GM23338 (cell line): ENCODE results near the gene H2AZ2. TPM values are rescaled to one million over a fixed set of nuclear protein-coding genes. Genes with fewer than 3 reads are reported as not detected.

Source experiments
- ATAC-seq: fragments of 200-7000 bp; cut with Tn5 transposase; 3 replicates; pipeline ENCODE4 v1.9.1; 2020
- DNase-seq: peaks from one replicate; pipeline ENCODE4 v3.0.0-alpha.2; 2015; ENCODE audit warnings: low spot score
- H2AFZ ChIP-seq: fragments of 200-600 bp; sonication (generic); 2 replicates; pipeline ENCODE4 v1.8.0; 2016; ENCODE audit warnings: antibody characterized with exemption, mild to moderate bottlenecking, moderate library complexity
- H3F3A ChIP-seq: fragments of 200-600 bp; sonication (generic); replicated peaks from 2 replicates; pipeline ENCODE4 v1.8.0; 2017; ENCODE audit warnings: antibody characterized with exemption, mixed run types, low read depth
- H3K27ac ChIP-seq: fragments of 200-600 bp; sonication (generic); 2 replicates; pipeline ENCODE4 v1.6.1; 2016; ENCODE audit warnings: low read depth
- H3K27me3 ChIP-seq: fragments of 200-600 bp; sonication (generic); 2 replicates; pipeline ENCODE4 v1.8.0; 2016; ENCODE audit warnings: mild to moderate bottlenecking, mixed run types, moderate library complexity; ENCODE audit not compliant: insufficient read depth
- H3K36me3 ChIP-seq: fragments of 200-600 bp; sonication (generic); 2 replicates; pipeline ENCODE4 v1.8.0; 2016; ENCODE audit warnings: mild to moderate bottlenecking; ENCODE audit not compliant: insufficient read depth
- H3K4me1 ChIP-seq: fragments of 200-600 bp; sonication (generic); 2 replicates; pipeline ENCODE4 v1.8.0; 2016; ENCODE audit warnings: mild to moderate bottlenecking, moderate library complexity; ENCODE audit not compliant: insufficient read depth
- H3K4me2 ChIP-seq: fragments of 200-600 bp; sonication (generic); 2 replicates; pipeline ENCODE4 v1.7.1; 2017; ENCODE audit warnings: mixed run types
- H3K4me3 ChIP-seq: fragments of 200-600 bp; sonication (generic); 2 replicates; pipeline ENCODE4 v1.6.1; 2016; ENCODE audit warnings: mixed run types
- H3K79me2 ChIP-seq: fragments of 200-600 bp; sonication (generic); replicated peaks from 2 replicates; pipeline ENCODE4 v1.8.0; 2017; ENCODE audit warnings: mild to moderate bottlenecking; ENCODE audit not compliant: insufficient read depth
- H3K9me2 ChIP-seq: fragments of 200-600 bp; sonication (generic); 2 replicates; pipeline ENCODE4 v1.8.0; 2017; ENCODE audit not compliant: insufficient read depth
- H4K20me1 ChIP-seq: fragments of 200-600 bp; sonication (generic); replicated peaks from 2 replicates; pipeline ENCODE4 v1.8.0; 2017; ENCODE audit warnings: mild to moderate bottlenecking; ENCODE audit not compliant: insufficient read depth
- H3K27ac Mint-ChIP-seq: 2 replicates; pipeline ENCODE4 v1.8.0; 2020; ENCODE audit warnings: inconsistent platforms, mild to moderate bottlenecking, moderate library complexity, mixed read lengths
- H3K27me3 Mint-ChIP-seq: 3 replicates; pipeline ENCODE4 v1.8.0; 2022; ENCODE audit warnings: low read depth, mild to moderate bottlenecking, moderate library complexity, mixed read lengths, inconsistent platforms; ENCODE audit not compliant: insufficient read depth, poor library complexity
- H3K36me3 Mint-ChIP-seq: 3 replicates; pipeline ENCODE4 v1.8.0; 2021; ENCODE audit warnings: low read depth, mild to moderate bottlenecking, inconsistent platforms, moderate library complexity, mixed read lengths
- H3K4me1 Mint-ChIP-seq: 3 replicates; pipeline ENCODE4 v1.8.0; 2020; ENCODE audit warnings: mild to moderate bottlenecking, inconsistent platforms, mixed read lengths
- H3K4me3 Mint-ChIP-seq: 3 replicates; pipeline ENCODE4 v1.8.0; 2021; ENCODE audit warnings: moderate library complexity, mild to moderate bottlenecking, inconsistent platforms, mixed read lengths
- H3K9me3 Mint-ChIP-seq: 3 replicates; pipeline ENCODE4 v1.8.0; 2020; ENCODE audit warnings: moderate library complexity, mild to moderate bottlenecking, inconsistent platforms, mixed read lengths
- ETS1 ChIP-seq: IDR thresholded peaks from 2 replicates; pipeline ENCODE4 v1.6.1; 2016; ENCODE audit warnings: antibody characterized with exemption
- STAT1 ChIP-seq: IDR thresholded peaks from one replicate; pipeline ENCODE4 v1.6.1; 2016; ENCODE audit warnings: antibody characterized with exemption; ENCODE audit not compliant: unreplicated experiment
- ZNF114 ChIP-seq: fragments of 250-450 bp; sonication (Bioruptor Pico); IDR thresholded peaks from 2 replicates; pipeline ENCODE4 v1.5.0; 2020; ENCODE audit warnings: mild to moderate bottlenecking, moderate library complexity
- ZNF331 ChIP-seq: fragments of 250-450 bp; sonication (Bioruptor Pico); IDR thresholded peaks from 2 replicates; pipeline ENCODE4 v1.5.0; 2020; ENCODE audit warnings: low read depth, mild to moderate bottlenecking, moderate library complexity
- polyA plus RNA-seq: library from polyadenylated mRNA; unstranded; fragments of >200 nt; fragmentation: Nextera tagmentation; extraction: Ambion mirVana; gene quantifications from 2 replicates; pipeline ENCODE4 v1.2.1, GENCODE V29; 2016
- total RNA-seq: library from RNA; depleted of rRNA; stranded (reverse); fragments of >200 nt; shearing (Covaris generic); gene quantifications from 2 replicates; pipeline ENCODE4 v1.2.3, GENCODE V29; 2014
- TF ChIP-seq, protein P1 (sequence below), 2 experiments: fragments of 200-600 bp in 1 of 2; sonication (generic) in 1 of 2; conservative IDR thresholded peaks; 2 replicates each; pipeline versions ENCODE4 v1.5.1 to v1.6.1; 2016 to 2017; ENCODE audit warnings: antibody characterized with exemption in 2 of 2, low read depth in 2 of 2, mild to moderate bottlenecking in 2 of 2, moderate library complexity in 1 of 2
- TF ChIP-seq, protein P2 (sequence below): IDR thresholded peaks from one replicate; pipeline ENCODE4 v1.6.1; 2018; ENCODE audit warnings: antibody characterized with exemption; ENCODE audit not compliant: unreplicated experiment

Gene H2AZ2
- total and polyA plus RNA-seq, 2 experiments from 2014 or later, result 215 to 390 TPM

- Mint-ChIP-seq H3K27ac (no peak overlapping the region), H3K27me3 (peaks cover 8% of the 10 kb centered on the region), H3K36me3 (no peaks in the 10 kb centered on the region), H3K4me1 (no peaks in the 10 kb centered on the region), H3K4me3 (no peak overlapping the region), H3K9me3 (no peaks in the 10 kb centered on the region)
- H3K27me3 ChIP-seq, result no peaks in the 10 kb centered on the region
- no peak overlapping the region for H3K4me3 ChIP-seq
- H4K20me1 ChIP-seq, result no peaks in the 10 kb centered on the region
- no peaks in the 10 kb centered on the region for H3K9me2 ChIP-seq
- no peak for ATAC-seq
- H3K27ac ChIP-seq, result no peak overlapping the region
- H3K36me3 ChIP-seq, result no peaks in the 10 kb centered on the region
- 0 out of 2 replicates have a peak, but pooled peaks cover 5% of the 10 kb centered on the region for H3F3A ChIP-seq
- no peaks in the 10 kb centered on the region for H3K4me1 ChIP-seq
- H2AFZ ChIP-seq, result no peak overlapping the region
- peaks cover 8% of the 10 kb centered on the region; the same call in 1 of the 2 replicates for H3K79me2 ChIP-seq
- H3K4me2 ChIP-seq, result no peak overlapping the region
- TF ChIP-seq, protein P1, sequence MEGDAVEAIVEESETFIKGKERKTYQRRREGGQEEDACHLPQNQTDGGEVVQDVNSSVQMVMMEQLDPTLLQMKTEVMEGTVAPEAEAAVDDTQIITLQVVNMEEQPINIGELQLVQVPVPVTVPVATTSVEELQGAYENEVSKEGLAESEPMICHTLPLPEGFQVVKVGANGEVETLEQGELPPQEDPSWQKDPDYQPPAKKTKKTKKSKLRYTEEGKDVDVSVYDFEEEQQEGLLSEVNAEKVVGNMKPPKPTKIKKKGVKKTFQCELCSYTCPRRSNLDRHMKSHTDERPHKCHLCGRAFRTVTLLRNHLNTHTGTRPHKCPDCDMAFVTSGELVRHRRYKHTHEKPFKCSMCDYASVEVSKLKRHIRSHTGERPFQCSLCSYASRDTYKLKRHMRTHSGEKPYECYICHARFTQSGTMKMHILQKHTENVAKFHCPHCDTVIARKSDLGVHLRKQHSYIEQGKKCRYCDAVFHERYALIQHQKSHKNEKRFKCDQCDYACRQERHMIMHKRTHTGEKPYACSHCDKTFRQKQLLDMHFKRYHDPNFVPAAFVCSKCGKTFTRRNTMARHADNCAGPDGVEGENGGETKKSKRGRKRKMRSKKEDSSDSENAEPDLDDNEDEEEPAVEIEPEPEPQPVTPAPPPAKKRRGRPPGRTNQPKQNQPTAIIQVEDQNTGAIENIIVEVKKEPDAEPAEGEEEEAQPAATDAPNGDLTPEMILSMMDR (conservative IDR thresholded peaks at IDR 0.05; ENCODE audit: low read depth in 2 of 2), result no peak
- no peak for TF ChIP-seq STAT1
- TF ChIP-seq, protein P2, sequence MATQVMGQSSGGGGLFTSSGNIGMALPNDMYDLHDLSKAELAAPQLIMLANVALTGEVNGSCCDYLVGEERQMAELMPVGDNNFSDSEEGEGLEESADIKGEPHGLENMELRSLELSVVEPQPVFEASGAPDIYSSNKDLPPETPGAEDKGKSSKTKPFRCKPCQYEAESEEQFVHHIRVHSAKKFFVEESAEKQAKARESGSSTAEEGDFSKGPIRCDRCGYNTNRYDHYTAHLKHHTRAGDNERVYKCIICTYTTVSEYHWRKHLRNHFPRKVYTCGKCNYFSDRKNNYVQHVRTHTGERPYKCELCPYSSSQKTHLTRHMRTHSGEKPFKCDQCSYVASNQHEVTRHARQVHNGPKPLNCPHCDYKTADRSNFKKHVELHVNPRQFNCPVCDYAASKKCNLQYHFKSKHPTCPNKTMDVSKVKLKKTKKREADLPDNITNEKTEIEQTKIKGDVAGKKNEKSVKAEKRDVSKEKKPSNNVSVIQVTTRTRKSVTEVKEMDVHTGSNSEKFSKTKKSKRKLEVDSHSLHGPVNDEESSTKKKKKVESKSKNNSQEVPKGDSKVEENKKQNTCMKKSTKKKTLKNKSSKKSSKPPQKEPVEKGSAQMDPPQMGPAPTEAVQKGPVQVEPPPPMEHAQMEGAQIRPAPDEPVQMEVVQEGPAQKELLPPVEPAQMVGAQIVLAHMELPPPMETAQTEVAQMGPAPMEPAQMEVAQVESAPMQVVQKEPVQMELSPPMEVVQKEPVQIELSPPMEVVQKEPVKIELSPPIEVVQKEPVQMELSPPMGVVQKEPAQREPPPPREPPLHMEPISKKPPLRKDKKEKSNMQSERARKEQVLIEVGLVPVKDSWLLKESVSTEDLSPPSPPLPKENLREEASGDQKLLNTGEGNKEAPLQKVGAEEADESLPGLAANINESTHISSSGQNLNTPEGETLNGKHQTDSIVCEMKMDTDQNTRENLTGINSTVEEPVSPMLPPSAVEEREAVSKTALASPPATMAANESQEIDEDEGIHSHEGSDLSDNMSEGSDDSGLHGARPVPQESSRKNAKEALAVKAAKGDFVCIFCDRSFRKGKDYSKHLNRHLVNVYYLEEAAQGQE, result no peak
- DNase-seq, result no peak
Observed at GRCh38 chr7:44789990-44790389, 57.9 kb downstream of the H2AZ2 start.

DNA sequence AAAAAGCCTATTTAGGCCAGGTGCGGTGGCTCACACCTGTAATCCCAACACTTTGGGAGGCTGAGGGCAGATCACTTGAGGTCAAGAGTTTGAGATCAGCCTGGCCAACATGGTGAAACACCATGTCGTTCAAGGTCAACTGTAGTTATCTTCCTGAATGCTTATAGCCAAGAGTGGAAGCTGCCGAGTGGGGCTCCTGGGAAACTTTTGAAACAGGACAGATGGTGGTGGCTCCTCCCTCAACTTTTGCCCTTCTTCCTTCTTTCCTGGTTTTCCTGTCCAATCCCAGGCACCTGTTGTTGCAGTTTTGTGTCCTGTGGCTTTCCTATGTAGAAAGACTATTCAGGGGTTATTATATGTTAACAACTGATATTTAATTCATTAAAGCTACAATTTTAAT is 60.1 kb downstream of the H2AZ2 start:
- Histone ChIP-seq H3K4me1 (no peaks in the 10 kb centered on the region), H3K4me2 (no peak overlapping the region), H3K36me3 (no peaks in the 10 kb centered on the region), H3K27ac (no peak overlapping the region), H3K9me2 (no peaks in the 10 kb centered on the region), H3K79me2 (no peaks in the 10 kb centered on the region), H2AFZ (no peak overlapping the region), H3K4me3 (no peak overlapping the region), H4K20me1 (no peaks in the 10 kb centered on the region), H3F3A (no peaks in the 10 kb centered on the region), H3K27me3 (no peaks in the 10 kb centered on the region)
- Mint-ChIP-seq H3K4me3 (no peak overlapping the region), H3K36me3 (no peaks in the 10 kb centered on the region; the same call in 2 of the 3 replicates), H3K27ac (no peak overlapping the region), H3K9me3 (peaks cover 16% of the 10 kb centered on the region), H3K4me1 (no peaks in the 10 kb centered on the region), H3K27me3 (no peaks in the 10 kb centered on the region)
- ATAC-seq (no peak), DNase-seq (no peak)
- TF ChIP-seq ZNF114 (CRISPR knock-in tag) (no peak), ETS1 (no peak), ZNF331 (CRISPR knock-in tag) (no peak)
- TF ChIP-seq, protein P2, result no peak
